AG09319 (cell line): ENCODE results near the gene RAB4A.

Experiments used
- DNase-seq: peaks from one replicate; pipeline ENCODE4 v3.0.0-alpha.2; 2010; ENCODE audit warnings: low read depth; ENCODE audit errors: extremely low read depth
- CTCF ChIP-seq: IDR thresholded peaks from 2 replicates; pipeline ENCODE4 v1.5.1; 2011; ENCODE audit warnings: low read depth, mild to moderate bottlenecking, inconsistent platforms, low read length, moderate library complexity

The RAB4A gene

GRCh38 chr1:229336345-229336744 lies 65.4 kb downstream of the RAB4A start:
- DNase-seq: no peak
- no peak for TF ChIP-seq CTCF

GRCh38 chr1:229339086-229339485 lies 68.2 kb downstream of the RAB4A start:
- no peak for DNase-seq
- TF ChIP-seq CTCF: no peak

- TF ChIP-seq CTCF: no peak
- DNase-seq: no peak
These were observed 68.6 kb downstream of the RAB4A start for GRCh38 chr1:229339520-229339919.

GRCh38 chr1:229340496-229340895 lies 69.6 kb downstream of the RAB4A start:
- no peak for DNase-seq
- TF ChIP-seq CTCF: no peak

GRCh38 chr1:229341774-229342655 lies 71.1 kb downstream of the RAB4A start:
- DNase-seq: no peak
- TF ChIP-seq CTCF: no peak

GRCh38 chr1:229342656-229343569 lies 72.0 kb downstream of the RAB4A start, which contains the start of gene CCSAP:
Gene CCSAP (minus strand): TSS chr1:229343047. CDS start chr1:229342465, 582 bp downstream.
- no peak for TF ChIP-seq CTCF
- no peak for DNase-seq
